NCI-H1436 (cell line): ENCODE data around the gene ZNF740.

Experiments used
- DNase-seq: peaks from one replicate; lab custom pipeline; 2025; lab: John Stamatoyannopoulos, UW

Gene ZNF740

GRCh38 chr12:53227836-53228235 is 47.3 kb downstream of the ZNF740 start:
- DNase-seq, result no peak

- no peak for DNase-seq
These were observed 48.9 kb downstream of the ZNF740 start for GRCh38 chr12:53229454-53229853.

DNA sequence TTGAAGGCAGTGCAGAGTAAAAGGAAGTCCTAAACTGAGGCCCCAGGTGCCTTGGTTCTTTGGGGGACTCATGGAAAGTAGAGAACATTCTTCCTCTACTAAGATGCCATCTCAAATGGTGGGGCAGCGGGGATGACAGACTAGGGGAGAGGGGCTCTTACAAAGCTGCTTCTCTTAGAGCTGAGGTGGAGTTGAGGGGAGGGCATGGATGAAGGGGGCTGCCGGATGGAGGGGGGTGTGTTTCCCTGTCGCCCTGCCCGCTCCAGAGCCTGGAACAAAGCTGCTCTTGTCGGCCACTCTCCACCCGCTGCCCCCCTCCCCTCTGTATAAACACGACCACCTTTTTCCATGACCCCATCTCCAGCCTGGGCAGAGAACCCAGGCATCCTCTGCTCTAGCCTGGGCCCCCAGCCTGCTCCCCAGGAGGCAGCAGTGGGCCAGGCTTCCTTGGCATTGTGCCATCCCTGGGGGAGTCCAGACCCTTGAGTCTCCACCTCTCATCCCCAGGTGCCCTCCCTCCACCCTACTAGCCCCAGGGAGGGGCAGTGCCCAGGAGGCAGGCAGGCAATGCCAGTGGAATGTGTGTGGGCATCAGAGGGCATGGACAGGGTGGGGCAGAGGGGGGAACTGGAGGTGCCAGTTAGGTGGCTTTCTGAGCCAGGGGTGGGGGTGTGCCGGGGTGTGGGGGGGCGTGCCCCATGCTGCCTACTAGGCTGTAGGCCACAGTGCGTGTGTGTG is 49.8 kb downstream of the ZNF740 start:
- DNase-seq, result no peak

DNA sequence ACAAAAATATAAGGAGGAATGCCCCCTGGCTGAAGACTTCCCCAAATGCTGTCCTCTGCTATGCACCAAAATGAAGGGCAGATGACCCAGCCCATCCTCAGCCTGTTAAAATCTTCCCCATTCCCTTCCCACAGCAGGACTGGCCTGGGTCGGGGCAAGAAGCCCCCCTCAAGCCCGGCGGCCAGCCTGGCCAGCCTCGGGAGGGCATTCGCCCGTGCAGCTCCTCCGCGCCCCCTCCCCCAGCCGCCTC is 51.1 kb downstream of the ZNF740 start:
- no peak for DNase-seq

DNA sequence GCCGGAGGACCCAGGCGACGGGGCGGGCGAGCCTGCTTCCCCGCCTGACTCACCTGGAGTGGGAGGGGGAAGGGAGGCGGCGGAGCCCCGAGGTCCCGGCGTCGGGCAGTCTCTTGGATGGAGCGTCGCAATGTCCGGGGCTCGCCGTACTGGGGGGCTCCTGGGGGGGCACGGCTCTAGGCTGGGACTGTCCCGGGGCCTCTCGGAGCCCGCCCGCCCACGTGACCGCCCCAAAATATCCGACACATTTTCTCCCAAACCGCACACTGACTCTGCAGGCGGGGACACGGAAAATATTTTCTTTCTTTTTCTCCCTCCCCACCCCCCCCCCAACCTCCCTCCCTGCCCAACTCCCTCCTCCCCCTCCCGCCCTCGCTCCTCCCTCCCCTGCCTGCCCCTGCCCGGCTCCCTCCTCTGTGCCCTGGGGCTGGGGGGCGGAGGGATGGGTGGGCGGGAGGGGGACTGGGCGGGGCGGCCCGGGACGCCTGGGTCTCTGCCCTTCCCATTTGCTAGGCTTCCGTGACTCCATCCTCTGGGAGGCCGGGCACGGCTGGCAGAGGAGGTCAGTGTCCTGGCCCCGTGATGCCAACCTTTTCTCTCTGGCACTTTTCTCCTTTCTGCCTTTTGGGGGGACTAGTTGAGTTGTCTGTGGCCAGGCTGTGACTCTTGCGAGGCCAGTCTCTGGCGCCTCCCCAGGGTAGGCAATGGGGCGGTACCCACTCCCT is 51.6 kb downstream of the ZNF740 start, which contains the start of gene RARG:
Gene RARG (minus strand): TSS at position 289 of the 725 bp plus-strand sequence. CDS start 4,664 bp downstream, outside the sequence.
- DNase-seq, result no peak

DNA sequence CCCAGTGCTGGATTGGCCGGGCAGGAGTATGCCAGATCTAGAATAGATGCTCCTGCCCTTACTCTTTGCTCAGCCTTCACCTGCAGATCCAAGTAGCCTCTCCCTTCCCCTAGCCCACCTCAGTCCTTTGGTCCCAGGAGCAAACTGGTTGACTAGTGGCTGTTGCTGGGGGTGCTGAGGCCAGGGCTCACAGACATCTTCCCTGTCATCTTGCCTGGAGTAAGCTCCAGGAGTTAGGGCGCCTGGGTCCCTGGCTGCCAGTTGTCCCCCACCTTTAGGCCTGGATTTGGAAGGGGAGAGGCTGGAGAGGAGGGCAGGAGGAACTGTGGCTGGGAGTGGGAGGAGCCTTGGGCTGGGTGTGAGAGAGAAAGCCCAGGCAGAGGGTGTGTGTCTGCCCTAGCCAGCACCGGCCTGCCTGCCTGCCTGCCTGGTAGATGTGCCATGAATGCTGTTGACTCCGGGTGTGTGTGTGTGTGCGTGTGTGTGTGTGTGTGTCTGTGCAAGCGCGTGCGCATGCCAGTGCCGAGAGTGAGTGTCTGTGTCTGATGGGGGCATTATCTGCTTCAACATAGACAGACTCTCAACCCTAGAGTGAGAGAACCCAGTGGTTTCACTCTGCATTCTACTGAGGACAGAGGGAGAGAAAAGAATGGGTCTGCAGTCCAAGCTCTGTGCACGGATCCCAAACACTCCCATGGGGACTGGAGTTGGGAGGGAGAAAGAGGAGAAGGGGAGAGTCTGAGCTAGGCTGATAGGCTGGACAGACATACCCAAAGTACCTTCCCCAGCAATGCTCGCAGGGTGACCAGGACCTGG is 52.3 kb downstream of the ZNF740 start:
- DNase-seq, result no peak

GRCh38 chr12:53233671-53234121 is 53.2 kb downstream of the ZNF740 start:
- DNase-seq, result no peak

DNA sequence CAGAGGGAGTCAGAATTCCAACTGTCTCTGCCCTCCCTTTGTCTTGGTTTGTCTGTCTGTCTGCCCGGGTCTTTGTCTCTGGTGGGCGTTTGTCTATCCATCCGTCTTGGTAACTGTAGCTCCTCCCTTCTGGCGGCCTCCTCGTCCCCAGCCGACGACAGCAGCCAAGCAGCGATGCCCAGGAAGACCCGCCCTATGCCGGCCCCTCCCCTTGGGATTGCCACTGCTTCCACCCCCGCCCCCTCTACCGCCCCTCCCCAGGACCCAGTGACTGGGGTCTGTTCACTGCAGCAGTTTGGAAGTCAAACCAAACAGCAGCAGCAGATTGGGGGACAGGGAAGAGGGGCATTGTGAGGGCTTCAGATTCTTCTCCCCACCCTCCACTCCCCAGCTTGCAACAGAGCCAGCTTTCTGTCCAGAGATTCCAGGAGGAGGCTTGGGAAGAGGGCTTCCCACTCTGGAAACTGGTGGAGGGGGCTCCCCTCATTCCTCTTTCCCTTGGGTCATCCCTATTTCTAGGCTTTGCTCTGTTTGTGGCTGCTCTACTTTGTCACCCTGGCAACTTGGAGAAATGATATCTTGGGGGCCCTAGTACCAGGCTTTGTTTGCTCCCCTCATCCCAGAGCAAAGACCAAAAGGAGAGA is 53.9 kb downstream of the ZNF740 start:
- peak; percentile 25 for DNase-seq

GRCh38 chr12:53235164-53235563 is 54.6 kb downstream of the ZNF740 start:
- no peak for DNase-seq

- DNase-seq, result no peak
These were observed 55.4 kb downstream of the ZNF740 start for GRCh38 chr12:53235742-53236442.

GRCh38 chr12:53236443-53237111 is 56.1 kb downstream of the ZNF740 start:
- DNase-seq, result no peak

GRCh38 chr12:53239643-53240258 is 59.2 kb downstream of the ZNF740 start:
- no peak for DNase-seq

GRCh38 chr12:53241623-53242412 is 61.3 kb downstream of the ZNF740 start:
- DNase-seq, result no peak

DNA sequence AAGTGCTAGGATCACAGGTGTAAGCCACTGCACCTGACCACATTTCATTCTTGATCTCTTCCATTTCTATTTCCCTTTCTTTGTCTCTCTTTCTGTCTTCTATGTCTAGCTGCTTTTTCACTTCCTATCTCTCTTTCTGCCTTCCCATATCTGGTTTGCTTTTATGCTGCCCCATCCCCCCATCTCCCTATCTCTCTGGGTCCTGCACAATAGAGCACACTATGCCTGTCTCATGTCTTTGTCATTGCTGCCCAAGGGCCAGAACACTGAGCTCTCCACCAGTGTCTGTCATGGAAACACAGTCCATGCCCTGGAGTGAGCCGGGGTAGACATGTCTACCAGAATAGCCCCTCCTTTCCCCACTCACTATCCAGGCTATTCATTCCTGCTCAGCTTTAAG is 63.8 kb downstream of the ZNF740 start:
- no peak for DNase-seq
